Measurements from ENCODE around the gene MYO7B.

DNA sequence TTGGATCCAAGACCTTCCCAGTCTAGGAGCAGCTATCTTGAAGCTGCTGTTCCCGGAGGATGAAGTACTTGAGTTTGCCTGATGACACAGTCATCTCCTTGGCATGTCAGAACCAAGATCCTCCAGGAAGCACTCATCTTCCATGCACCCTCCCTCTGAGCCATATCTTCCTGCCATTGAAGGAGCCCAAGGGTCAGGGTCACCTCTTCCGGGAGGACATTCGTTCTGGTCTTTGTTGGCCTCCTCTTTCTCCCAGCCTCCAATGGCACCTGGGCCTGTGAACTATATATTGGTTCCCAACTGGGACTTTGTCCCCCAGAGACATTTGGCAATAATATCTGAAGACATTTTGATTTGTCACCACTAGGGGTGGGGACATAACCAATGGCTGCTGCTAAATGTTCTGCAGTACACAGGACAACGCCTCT lies 4.2 kb upstream of the MYO7B start:
- no peak for TF ChIP-seq POLR2AphosphoS5 (IDR thresholded peaks at IDR 0.05; ENCODE audit: borderline replicate concordance, low read depth, low read length)
- TF ChIP-seq EZH2 (IDR thresholded peaks at IDR 0.05) = no peak
- no peak for TF ChIP-seq FOXP2 (optimal IDR thresholded peaks at IDR 0.05; ENCODE audit: control extremely low read depth, extremely low read length, insufficient read depth)

All from SK-N-MC (cell line).